ENCODE results near the gene LEAP2. TPM values are rescaled to one million over a fixed set of nuclear protein-coding genes. Genes with fewer than 3 reads are reported as not detected.

LEAP2 gene
- total RNA-seq, 4 donors from 2014 or later, result 1.5 to 4.8 (median 2.9) TPM

DNA sequence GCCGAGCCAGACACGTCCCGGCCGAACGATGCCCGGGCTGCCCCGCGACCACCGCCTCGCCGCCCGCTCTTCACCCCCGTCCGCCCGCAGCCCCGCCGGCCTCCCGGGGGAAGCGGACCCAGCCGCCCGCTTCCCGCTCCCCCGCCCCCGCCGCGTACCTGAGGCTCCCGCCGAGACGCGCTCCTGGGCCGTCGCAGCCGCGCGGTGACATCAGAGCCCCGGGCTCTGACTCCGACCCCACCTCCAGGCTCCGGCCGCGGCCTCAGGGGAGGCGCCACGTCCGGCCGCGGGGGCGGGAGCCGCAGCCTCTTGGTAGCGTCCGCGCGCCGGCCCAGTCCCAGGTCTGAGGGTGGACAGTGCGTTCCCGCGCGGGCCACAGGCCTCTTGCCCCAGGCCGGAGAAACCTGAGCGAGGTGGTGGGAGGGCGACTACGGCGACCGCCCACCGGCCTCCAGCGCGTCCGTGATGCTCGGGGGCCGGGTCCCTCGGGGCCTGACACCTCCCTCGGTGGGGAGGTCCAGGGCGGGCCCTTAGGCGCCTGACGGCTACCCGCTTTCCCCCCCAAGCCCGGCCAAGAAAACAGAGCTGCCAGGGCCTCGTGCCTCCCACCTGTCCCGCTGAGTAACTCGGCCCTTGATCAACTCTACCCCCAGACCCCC is 42.9 kb upstream of the LEAP2 start, which contains the start of gene SHROOM1:
TSS of gene SHROOM1 (minus strand) at position 212 of the 659 bp plus-strand sequence. CDS start 4,507 bp downstream, outside the sequence.
- no peaks in the 10 kb centered on the region for H3K9me3 ChIP-seq
- peak within 1 kb of the TSS; percentile 11 to 84 (median 78) for H3K27ac ChIP-seq
- peak in 1 of 2 donors; percentile 59 for TF ChIP-seq POLR2A (IDR thresholded peaks at IDR 0.05)
- TF ChIP-seq, protein P1, sequence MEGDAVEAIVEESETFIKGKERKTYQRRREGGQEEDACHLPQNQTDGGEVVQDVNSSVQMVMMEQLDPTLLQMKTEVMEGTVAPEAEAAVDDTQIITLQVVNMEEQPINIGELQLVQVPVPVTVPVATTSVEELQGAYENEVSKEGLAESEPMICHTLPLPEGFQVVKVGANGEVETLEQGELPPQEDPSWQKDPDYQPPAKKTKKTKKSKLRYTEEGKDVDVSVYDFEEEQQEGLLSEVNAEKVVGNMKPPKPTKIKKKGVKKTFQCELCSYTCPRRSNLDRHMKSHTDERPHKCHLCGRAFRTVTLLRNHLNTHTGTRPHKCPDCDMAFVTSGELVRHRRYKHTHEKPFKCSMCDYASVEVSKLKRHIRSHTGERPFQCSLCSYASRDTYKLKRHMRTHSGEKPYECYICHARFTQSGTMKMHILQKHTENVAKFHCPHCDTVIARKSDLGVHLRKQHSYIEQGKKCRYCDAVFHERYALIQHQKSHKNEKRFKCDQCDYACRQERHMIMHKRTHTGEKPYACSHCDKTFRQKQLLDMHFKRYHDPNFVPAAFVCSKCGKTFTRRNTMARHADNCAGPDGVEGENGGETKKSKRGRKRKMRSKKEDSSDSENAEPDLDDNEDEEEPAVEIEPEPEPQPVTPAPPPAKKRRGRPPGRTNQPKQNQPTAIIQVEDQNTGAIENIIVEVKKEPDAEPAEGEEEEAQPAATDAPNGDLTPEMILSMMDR (IDR thresholded peaks at IDR 0.05), result no peak
- H3K4me1 ChIP-seq, result peaks cover 10 to 16% of the 10 kb centered on the region in 2 donors
- no peaks in the 10 kb centered on the region for H3K36me3 ChIP-seq
- 16 to 24% methylated on average over 8 to 10 of the region's 78 CpGs for WGBS, 2 donors
- peak; percentile 74 to 75 for DNase-seq
- intact Hi-C loops (cut with DNase I), result no loop called here
- no peaks in the 10 kb centered on the region for H3K27me3 ChIP-seq
- peak within 1 kb of the TSS; percentile 63 to 84 (median 67) for H3K4me3 ChIP-seq (replicated peaks in 1 of 3)

GRCh38 chr5:132831095-132831860 is 42.2 kb upstream of the LEAP2 start:
- DNase-seq, result no peak
- 90 to 92% methylated on average over 14 to 15 of the region's 15 CpGs for WGBS, 2 donors
- TF ChIP-seq, protein P1 (IDR thresholded peaks at IDR 0.05), result no peak
- TF ChIP-seq POLR2A (IDR thresholded peaks at IDR 0.05), result no peak
- intact Hi-C loops (cut with DNase I), result no loop called here
- Histone ChIP-seq H3K27ac (peak overlapping the region in 2 of 3 donors; percentile 78 to 84), H3K9me3 (no peaks in the 10 kb centered on the region), H3K4me3 (replicated peaks in 1 of 3) (peak overlapping the region in 2 of 3 donors; percentile 67 to 84), H3K36me3 (no peaks in the 10 kb centered on the region), H3K4me1 (peaks cover 10 to 16% of the 10 kb centered on the region in 2 donors), H3K27me3 (no peaks in the 10 kb centered on the region)

- no peak for DNase-seq
Measured at GRCh38 chr5:132832612-132833011, 40.9 kb upstream of the LEAP2 start.

DNA sequence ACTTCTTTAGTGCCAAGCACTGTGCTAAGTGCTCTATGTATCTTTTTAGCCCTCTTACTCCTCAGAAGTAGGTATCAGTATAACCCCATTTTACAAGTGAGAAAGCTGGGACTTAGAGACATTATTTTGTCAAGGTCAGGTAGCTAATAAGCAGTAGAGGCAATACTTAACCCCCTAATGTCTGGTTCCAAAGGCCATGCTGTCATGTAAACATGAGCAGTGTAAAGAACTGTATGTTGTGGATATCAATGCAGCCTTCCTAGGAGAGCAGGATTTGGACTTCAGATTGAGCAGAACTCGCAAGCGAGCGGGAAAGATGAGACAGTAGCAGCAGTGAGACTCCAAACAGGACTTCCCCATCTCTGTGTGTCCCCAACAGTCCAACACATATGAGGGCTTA is 39.4 kb upstream of the LEAP2 start:
- Histone ChIP-seq H3K4me1 (peaks cover 7 to 12% of the 10 kb centered on the region in 2 donors), H3K27ac (no peak overlapping the region), H3K4me3 (replicated peaks in 1 of 3) (no peak overlapping the region), H3K9me3 (no peaks in the 10 kb centered on the region), H3K36me3 (no peaks in the 10 kb centered on the region), H3K27me3 (no peaks in the 10 kb centered on the region)
- TF ChIP-seq, protein P1 (IDR thresholded peaks at IDR 0.05), result no peak
- TF ChIP-seq POLR2A (IDR thresholded peaks at IDR 0.05), result no peak
- no peak for DNase-seq
- intact Hi-C loops (cut with DNase I), result no loop called here
- 95 to 97% methylated on average over 3 of the region's 3 CpGs for whole genome bisulfite sequencing, 2 donors

More at GRCh38 chr5:132832612-132833011, 40.9 kb upstream of the LEAP2 start:
- 82 to 91% methylated on average over 5 of the region's 5 CpGs for WGBS, 2 donors
- Histone ChIP-seq H3K27ac (no peak overlapping the region), H3K27me3 (no peaks in the 10 kb centered on the region), H3K4me1 (peaks cover 10 to 16% of the 10 kb centered on the region in 2 donors), H3K4me3 (replicated peaks in 1 of 3) (no peak overlapping the region), H3K36me3 (no peaks in the 10 kb centered on the region), H3K9me3 (no peaks in the 10 kb centered on the region)
- intact Hi-C loops (cut with DNase I), result no loop called here
- TF ChIP-seq, protein P1 (IDR thresholded peaks at IDR 0.05), result no peak
- no peak for TF ChIP-seq POLR2A (IDR thresholded peaks at IDR 0.05)

DNA sequence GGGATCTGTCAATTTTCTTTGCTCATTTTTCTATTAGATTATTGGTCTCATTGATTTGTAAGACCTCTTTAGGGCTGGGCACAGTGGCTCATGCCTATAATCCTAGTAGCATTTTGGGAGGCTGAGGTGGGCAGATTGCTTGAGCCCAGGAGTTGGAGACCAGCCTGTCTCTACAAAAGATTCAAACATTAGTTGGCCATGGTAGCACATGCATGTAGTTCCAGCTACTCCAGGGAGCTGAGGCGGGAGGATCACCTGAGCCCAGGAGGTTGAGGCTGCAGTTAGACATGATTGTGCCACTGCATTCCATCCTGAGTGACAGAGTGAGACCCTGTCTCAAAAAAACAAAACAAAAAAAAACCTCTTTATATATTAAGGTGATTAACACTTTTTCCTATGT is 36.6 kb upstream of the LEAP2 start:
- no peak for DNase-seq
- no peaks in the 10 kb centered on the region for H3K4me1 ChIP-seq
- H3K36me3 ChIP-seq, result no peaks in the 10 kb centered on the region
- 96 to 100% methylated on average over 1 of the region's 1 CpG for WGBS, 2 donors
- no peak overlapping the region for H3K27ac ChIP-seq
- intact Hi-C loops (cut with DNase I), result no loop called here
- H3K9me3 ChIP-seq, result no peaks in the 10 kb centered on the region
- TF ChIP-seq, protein P1 (IDR thresholded peaks at IDR 0.05), result no peak
- no peak for TF ChIP-seq POLR2A (IDR thresholded peaks at IDR 0.05)
- H3K4me3 ChIP-seq (replicated peaks in 1 of 3), result no peak overlapping the region
- no peaks in the 10 kb centered on the region for H3K27me3 ChIP-seq
